Fibroblast of pulmonary artery (primary cell): ENCODE results near the gene LAIR1.

Experiments used
- DNase-seq: peaks from one replicate; pipeline ENCODE4 v3.0.0-alpha.2; 2010; ENCODE audit warnings: low read depth
- H3K4me3 ChIP-seq: replicated peaks from 2 replicates; pipeline ENCODE4 v1.5.1; 2011; ENCODE audit warnings: low read depth, mild to moderate bottlenecking, control low read depth, low read length, moderate library complexity
- CTCF ChIP-seq: IDR thresholded peaks from 2 replicates; pipeline ENCODE4 v1.5.1; 2011; ENCODE audit warnings: mild to moderate bottlenecking, control low read depth, low read length, inconsistent platforms; ENCODE audit errors: missing control alignments

Gene LAIR1

GRCh38 chr19:54315956-54316355 is 48.8 kb downstream of the LAIR1 start:
- no peak overlapping the region for H3K4me3 ChIP-seq
- DNase-seq = no peak
- TF ChIP-seq CTCF = no peak

GRCh38 chr19:54312436-54313377 is 52.0 kb downstream of the LAIR1 start, which contains the start of gene LILRA5:
TSS of gene LILRA5 (minus strand) at chr19:54313166. CDS start at chr19:54313019, 147 bp downstream.
- DNase-seq = no peak
- no peak within 1 kb of the TSS for H3K4me3 ChIP-seq
- TF ChIP-seq CTCF = no peak

- DNase-seq = no peak
- TF ChIP-seq CTCF = no peak
- no peak overlapping the region for H3K4me3 ChIP-seq
Observed at GRCh38 chr19:54312011-54312410, 52.7 kb downstream of the LAIR1 start.

GRCh38 chr19:54311486-54311885 is 53.2 kb downstream of the LAIR1 start:
- no peak for DNase-seq
- TF ChIP-seq CTCF = no peak
- no peak overlapping the region for H3K4me3 ChIP-seq

- no peak for TF ChIP-seq CTCF
- no peak overlapping the region for H3K4me3 ChIP-seq
- DNase-seq = no peak
Observed at GRCh38 chr19:54310543-54310942, 54.2 kb downstream of the LAIR1 start.

- TF ChIP-seq CTCF = no peak
- no peak for DNase-seq
- H3K4me3 ChIP-seq = no peak overlapping the region
Observed at GRCh38 chr19:54309811-54310210, 54.9 kb downstream of the LAIR1 start.
